LNCaP clone FGC (cell line): ENCODE measurements around the gene NCAPG2.

Experiments
- DNase-seq: peaks from one replicate; pipeline ENCODE4 v3.0.0-alpha.2; 2011; ENCODE audit warnings: low read depth
- H3K4me3 ChIP-seq: 2 replicates; pipeline ENCODE4 v1.5.1; 2011; ENCODE audit warnings: mild to moderate bottlenecking, low read depth, low read length, control low read depth
- CTCF ChIP-seq: IDR thresholded peaks from 2 replicates; pipeline ENCODE4 v1.5.1; 2012; ENCODE audit warnings: mild to moderate bottlenecking; ENCODE audit not compliant: control insufficient read depth, insufficient read depth; ENCODE audit errors: extremely low read depth

NCAPG2 gene

GRCh38 chr7:158662610-158663427 is 41.8 kb downstream of the NCAPG2 start:
- no peak overlapping the region for H3K4me3 ChIP-seq
- TF ChIP-seq CTCF: no peak
- DNase-seq: no peak

- TF ChIP-seq CTCF: no peak
- peak; percentile 80 for DNase-seq
- H3K4me3 ChIP-seq: no peak overlapping the region
Observed at GRCh38 chr7:158658475-158658874, 46.1 kb downstream of the NCAPG2 start.

- TF ChIP-seq CTCF: no peak
- DNase-seq: no peak
- no peak overlapping the region for H3K4me3 ChIP-seq
Observed at GRCh38 chr7:158657189-158657746, 47.3 kb downstream of the NCAPG2 start.

GRCh38 chr7:158655931-158656441 is 48.6 kb downstream of the NCAPG2 start:
- H3K4me3 ChIP-seq: no peak overlapping the region
- TF ChIP-seq CTCF: no peak
- no peak for DNase-seq

- no peak for DNase-seq
- TF ChIP-seq CTCF: no peak
- H3K4me3 ChIP-seq: no peak overlapping the region
Observed at GRCh38 chr7:158655507-158655906, 49.1 kb downstream of the NCAPG2 start.

- no peak overlapping the region for H3K4me3 ChIP-seq
- no peak for DNase-seq
- TF ChIP-seq CTCF: no peak
Observed at GRCh38 chr7:158651968-158652565, 52.5 kb downstream of the NCAPG2 start.
